Esophagus muscularis mucosa (tissue), 4 donors: Measurements from ENCODE around the gene PHF23.
A peak's percentile ranks its signal among the peaks of the same experiment; 100 is the strongest.

Experiments
- CTCF ChIP-seq, 3 experiments: fragments of 200-600 bp in 2 of 3; fragments of 450-650 bp in 1 of 3; sonication (generic) in 2 of 3; IDR thresholded peaks; one replicate each; pipeline ENCODE4 v1.5.1; 2017 to 2019; ENCODE audit warnings: antibody characterized with exemption in 3 of 3, mild to moderate bottlenecking in 2 of 3, moderate library complexity in 1 of 3
- EP300 ChIP-seq: sonication (generic); formaldehyde crosslinking; IDR thresholded peaks from one replicate; pipeline ENCODE4 v1.6.1; 2017; ENCODE audit warnings: antibody characterized with exemption
- POLR2A ChIP-seq: fragments of 450-650 bp; IDR thresholded peaks from one replicate; pipeline ENCODE4 v1.6.1; 2017; ENCODE audit warnings: antibody characterized with exemption, moderate library complexity, mild to moderate bottlenecking, low read depth

- no peak for TF ChIP-seq CTCF (IDR thresholded peaks at IDR 0.05)
- TF ChIP-seq POLR2A = peak; percentile 45
- TF ChIP-seq EP300 = no peak
Measured at GRCh38 chr17:7234083-7234951, 4.9 kb downstream of the PHF23 start, which contains the start of gene DVL2.
